WTC11 (cell line): ENCODE results near the gene GALNT7.

ENCODE experiments used
- AFF4 ChIP-seq: sonication (generic); formaldehyde crosslinking; IDR thresholded peaks from 2 replicates; pipeline ENCODE4 v1.8.1; 2023; ENCODE audit warnings: mild to moderate bottlenecking, missing genetic modification reagents, borderline replicate concordance
- CTCF ChIP-seq: fragments of 200-600 bp; IDR thresholded peaks from 2 replicates; pipeline ENCODE4 v1.8.0; 2022; ENCODE audit warnings: antibody characterized with exemption
- IRF1 ChIP-seq: sonication (generic); formaldehyde crosslinking; IDR thresholded peaks from 2 replicates; pipeline ENCODE4 v1.8.0; 2023; ENCODE audit warnings: missing genetic modification reagents

GRCh38 chr4:173231916-173232315 lies 63.3 kb downstream of the GALNT7 start:
- TF ChIP-seq IRF1 (CRISPR knock-in tag) (no peak), CTCF (no peak), AFF4 (CRISPR knock-in tag) (no peak)
